ENCODE results near the gene NOL3. TPM values are rescaled to one million over a fixed set of nuclear protein-coding genes. Genes with fewer than 3 reads are reported as not detected.

Gene NOL3
- total RNA-seq, 1 donor from 2014 or later: 110 TPM

- intact Hi-C loops (cut with micrococcal nuclease): no loop called here
- H3K27ac ChIP-seq (replicated peaks): no peak overlapping the region
- peaks cover 49% of the 10 kb centered on the region for H3K36me3 ChIP-seq
- no peak for TF ChIP-seq CTCF (IDR thresholded peaks at IDR 0.05; ENCODE audit: borderline replicate concordance)
- DNase-seq: no peak
- no peaks in the 10 kb centered on the region for H3K9me3 ChIP-seq (replicated peaks)
- peaks cover 21% of the 10 kb centered on the region for H3K4me1 ChIP-seq
- no peaks in the 10 kb centered on the region for H3K27me3 ChIP-seq (ENCODE audit: low read depth)
- no peak overlapping the region for H3K4me3 ChIP-seq
Observed at GRCh38 chr16:67202426-67202825, 32.1 kb downstream of the NOL3 start.

- intact Hi-C loops (cut with micrococcal nuclease): no loop called here
- H3K36me3 ChIP-seq: peaks cover 46% of the 10 kb centered on the region
- no peak overlapping the region for H3K4me3 ChIP-seq
- H3K4me1 ChIP-seq: peaks cover 15% of the 10 kb centered on the region
- no peak for TF ChIP-seq CTCF (IDR thresholded peaks at IDR 0.05; ENCODE audit: borderline replicate concordance)
- no peak for DNase-seq
- H3K27me3 ChIP-seq (ENCODE audit: low read depth): no peaks in the 10 kb centered on the region
- H3K27ac ChIP-seq (replicated peaks): no peak overlapping the region
- H3K9me3 ChIP-seq (replicated peaks): no peaks in the 10 kb centered on the region
Observed at GRCh38 chr16:67202956-67203493, 32.7 kb downstream of the NOL3 start.

- TF ChIP-seq CTCF (IDR thresholded peaks at IDR 0.05; ENCODE audit: borderline replicate concordance): no peak
- no peaks in the 10 kb centered on the region for H3K9me3 ChIP-seq (replicated peaks)
- no peak for DNase-seq
- intact Hi-C loops (cut with micrococcal nuclease): no loop called here
- H3K4me1 ChIP-seq: peaks cover 5% of the 10 kb centered on the region
- no peaks in the 10 kb centered on the region for H3K27me3 ChIP-seq (ENCODE audit: low read depth)
- H3K36me3 ChIP-seq: peaks cover 42% of the 10 kb centered on the region
- no peak overlapping the region for H3K27ac ChIP-seq (replicated peaks)
- no peak overlapping the region for H3K4me3 ChIP-seq
Observed at GRCh38 chr16:67204076-67204475, 33.7 kb downstream of the NOL3 start.

GRCh38 chr16:67206129-67206837 lies 35.9 kb downstream of the NOL3 start:
- no peak for TF ChIP-seq CTCF (IDR thresholded peaks at IDR 0.05; ENCODE audit: borderline replicate concordance)
- Histone ChIP-seq H3K4me1 (no peaks in the 10 kb centered on the region), H3K27me3 (ENCODE audit: low read depth) (no peaks in the 10 kb centered on the region), H3K4me3 (no peak overlapping the region), H3K36me3 (peaks cover 33% of the 10 kb centered on the region), H3K27ac (replicated peaks) (no peak overlapping the region), H3K9me3 (replicated peaks) (no peaks in the 10 kb centered on the region)
- intact Hi-C loops (cut with micrococcal nuclease): no loop called here
- no peak for DNase-seq

- Histone ChIP-seq H3K27me3 (ENCODE audit: low read depth) (no peaks in the 10 kb centered on the region), H3K4me1 (no peaks in the 10 kb centered on the region), H3K9me3 (replicated peaks) (no peaks in the 10 kb centered on the region), H3K36me3 (peaks cover 27% of the 10 kb centered on the region), H3K4me3 (no peak overlapping the region), H3K27ac (replicated peaks) (no peak overlapping the region)
- no peak for TF ChIP-seq CTCF (IDR thresholded peaks at IDR 0.05; ENCODE audit: borderline replicate concordance)
- intact Hi-C loops (cut with micrococcal nuclease): no loop called here
- DNase-seq: no peak
Observed at GRCh38 chr16:67206838-67207248, 36.5 kb downstream of the NOL3 start.

All from left ventricle myocardium inferior (tissue), 1 donor.